Tibial artery (tissue), 4 donors: ENCODE measurements around the gene MAL.
"Not testable (repeated sequence)": the region's sequence is repeated elsewhere in the genome, so short reads cannot be mapped to it uniquely, and the experiment has no call there.

Source experiments
- DNase-seq, 2 donors: peaks; one replicate each; pipeline ENCODE4 v3.0.0-alpha.2; 2019
- H3K27ac ChIP-seq, 2 donors: fragments of 200-600 bp; sonication (generic) in 1 of 2; 1 replicate in 1 of 2; 2 replicates in 1 of 2; pipeline ENCODE4 v1.5.1; 2018 to 2019; ENCODE audit warnings: mild to moderate bottlenecking in 1 of 2
- H3K27me3 ChIP-seq, 2 donors: fragments of 200-600 bp; sonication (generic) in 1 of 2; one replicate each; pipeline versions ENCODE4 v1.5.1 to v1.6.0; 2016 to 2019
- H3K36me3 ChIP-seq, 3 donors: fragments of 200-600 bp; sonication (generic) in 2 of 3; one replicate each; pipeline ENCODE4 v1.5.1; 2016 to 2019; ENCODE audit warnings: mild to moderate bottlenecking in 2 of 3
- H3K4me1 ChIP-seq, 4 donors: fragments of 200-600 bp; sonication (generic) in 2 of 4; 1 replicate in 3 of 4; 2 replicates in 1 of 4; pipeline ENCODE4 v1.5.1; 2016 to 2019
- H3K4me3 ChIP-seq, 2 donors: fragments of 200-600 bp; sonication (generic) in 1 of 2; 1 replicate in 1 of 2; 2 replicates in 1 of 2; pipeline ENCODE4 v1.5.1; 2018 to 2019; ENCODE audit warnings: mild to moderate bottlenecking in 2 of 2
- H3K9me3 ChIP-seq, 3 donors: fragments of 200-600 bp; sonication (generic) in 1 of 3; one replicate each; pipeline ENCODE4 v1.5.1; 2016 to 2019
- intact Hi-C: fragments of 100-400 bp; cut with DNase I; formaldehyde crosslinking; loops from one replicate; pipeline ENCODE4 v1.15.0; 2023; ENCODE audit warnings: low total_unique reads
- TF ChIP-seq, protein P1 (sequence below), 2 experiments: fragments of 200-600 bp in 1 of 2; fragments of 450-650 bp in 1 of 2; IDR thresholded peaks; one replicate each; pipeline ENCODE4 v1.5.1; 2017 to 2019; ENCODE audit warnings: antibody characterized with exemption in 2 of 2, mild to moderate bottlenecking in 1 of 2, moderate library complexity in 1 of 2

MAL gene

DNA sequence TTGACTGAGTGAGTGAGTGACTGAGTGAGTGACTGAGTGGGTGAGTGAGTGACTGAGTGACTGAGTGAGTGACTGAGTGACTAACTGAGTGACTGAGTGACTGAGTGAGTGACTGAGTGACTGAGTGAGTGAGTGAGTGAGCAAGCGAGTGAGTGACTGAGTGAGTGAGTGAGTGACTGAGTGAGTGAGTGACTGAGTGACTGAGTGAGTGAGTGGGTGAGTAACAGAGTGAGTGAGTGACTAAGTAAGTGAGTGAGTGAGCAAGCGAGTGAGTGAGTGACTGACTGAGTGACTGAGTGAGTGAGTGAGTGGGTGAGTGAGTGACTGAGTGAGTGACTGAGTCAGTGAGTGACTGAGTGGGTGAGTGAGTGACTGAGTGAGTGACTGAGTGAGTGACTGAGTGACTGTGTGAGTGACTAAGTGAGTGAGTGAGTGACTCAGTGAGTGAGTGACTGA, 11.9 kb downstream of the MAL start:
- Histone ChIP-seq H3K4me3 (no peak overlapping the region), H3K36me3 (no peaks in the 10 kb centered on the region), H3K9me3 (no peaks in the 10 kb centered on the region), H3K4me1 (no peaks in the 10 kb centered on the region), H3K27me3 (peaks cover 0 to 25% of the 10 kb centered on the region in 2 donors), H3K27ac (no peak overlapping the region)
- intact Hi-C loops, result no loop called here
- DNase-seq, result no peak
- TF ChIP-seq, protein P1, sequence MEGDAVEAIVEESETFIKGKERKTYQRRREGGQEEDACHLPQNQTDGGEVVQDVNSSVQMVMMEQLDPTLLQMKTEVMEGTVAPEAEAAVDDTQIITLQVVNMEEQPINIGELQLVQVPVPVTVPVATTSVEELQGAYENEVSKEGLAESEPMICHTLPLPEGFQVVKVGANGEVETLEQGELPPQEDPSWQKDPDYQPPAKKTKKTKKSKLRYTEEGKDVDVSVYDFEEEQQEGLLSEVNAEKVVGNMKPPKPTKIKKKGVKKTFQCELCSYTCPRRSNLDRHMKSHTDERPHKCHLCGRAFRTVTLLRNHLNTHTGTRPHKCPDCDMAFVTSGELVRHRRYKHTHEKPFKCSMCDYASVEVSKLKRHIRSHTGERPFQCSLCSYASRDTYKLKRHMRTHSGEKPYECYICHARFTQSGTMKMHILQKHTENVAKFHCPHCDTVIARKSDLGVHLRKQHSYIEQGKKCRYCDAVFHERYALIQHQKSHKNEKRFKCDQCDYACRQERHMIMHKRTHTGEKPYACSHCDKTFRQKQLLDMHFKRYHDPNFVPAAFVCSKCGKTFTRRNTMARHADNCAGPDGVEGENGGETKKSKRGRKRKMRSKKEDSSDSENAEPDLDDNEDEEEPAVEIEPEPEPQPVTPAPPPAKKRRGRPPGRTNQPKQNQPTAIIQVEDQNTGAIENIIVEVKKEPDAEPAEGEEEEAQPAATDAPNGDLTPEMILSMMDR (IDR thresholded peaks at IDR 0.05), result no peak

DNA sequence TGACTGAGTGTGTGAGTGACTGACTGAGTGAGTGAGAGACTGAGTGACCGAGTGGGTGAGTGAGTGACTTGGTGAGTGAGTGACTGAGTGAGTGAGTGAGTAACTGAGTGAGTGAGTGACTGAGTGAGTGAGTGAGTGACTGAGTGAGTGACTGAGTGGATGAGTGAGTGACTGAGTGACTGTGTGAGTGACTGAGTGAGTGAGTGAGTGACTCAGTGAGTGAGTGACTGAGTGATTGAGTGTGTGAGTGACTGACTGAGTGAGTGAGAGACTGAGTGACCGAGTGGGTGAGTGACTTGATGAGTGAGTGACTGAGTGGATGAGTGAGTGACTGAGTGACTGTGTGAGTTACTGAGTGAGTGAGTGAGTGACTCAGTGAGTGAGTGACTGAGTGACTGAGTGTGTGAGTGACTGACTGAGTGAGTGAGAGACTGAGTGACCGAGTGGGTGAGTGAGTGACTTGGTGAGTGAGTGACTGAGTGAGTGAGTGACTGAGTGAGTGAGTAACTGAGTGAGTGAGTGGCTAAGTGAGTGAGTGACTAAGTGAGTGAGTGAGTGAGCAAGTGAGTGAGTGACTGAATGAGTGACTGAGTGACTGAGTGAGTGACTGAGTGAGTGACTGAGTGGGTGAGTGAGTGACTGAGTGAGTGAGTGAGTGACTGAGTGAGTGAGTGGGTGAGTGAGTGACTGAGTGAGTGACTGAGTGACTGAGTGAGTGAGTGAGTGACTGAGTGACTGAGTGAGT, 12.5 kb downstream of the MAL start:
- H3K36me3 ChIP-seq, DNase-seq, H3K4me3 ChIP-seq, H3K27ac ChIP-seq, H3K9me3 ChIP-seq, H3K4me1 ChIP-seq, intact Hi-C loops: not testable (repeated sequence)
- peaks cover 0 to 19% of the 10 kb centered on the region in 2 donors for H3K27me3 ChIP-seq

DNA sequence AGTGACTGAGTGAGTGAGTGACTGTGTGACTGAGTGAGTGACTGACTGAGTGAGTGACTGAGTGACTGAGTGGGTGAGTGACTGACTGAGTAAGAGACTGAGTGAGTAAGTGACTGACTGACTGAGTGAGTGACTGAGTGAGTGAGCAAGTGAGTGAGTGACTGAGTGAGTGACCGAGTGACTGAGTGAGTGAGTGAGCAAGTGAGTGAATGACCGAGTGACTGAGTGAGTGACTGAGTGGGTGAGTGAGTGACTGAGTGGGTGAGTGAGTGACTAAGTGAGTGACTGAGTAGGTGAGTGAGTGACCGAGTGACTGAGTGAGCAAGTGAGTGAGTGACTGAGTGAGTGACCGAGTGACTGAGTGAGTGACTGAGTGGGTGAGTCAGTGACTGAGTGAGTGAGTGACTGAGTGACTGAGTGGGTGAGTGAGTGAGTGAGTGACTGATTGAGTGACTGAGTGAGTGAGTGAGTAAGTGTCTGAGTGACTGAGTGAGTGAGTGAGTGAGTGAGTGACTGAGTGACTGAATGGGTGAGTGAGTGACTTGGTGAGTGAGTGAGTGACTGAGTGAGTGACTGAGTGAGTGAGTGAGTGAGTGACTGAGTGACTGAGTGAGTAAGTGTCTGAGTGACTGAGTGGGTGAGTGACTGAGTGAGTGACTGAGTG, 13.3 kb downstream of the MAL start:
- H3K27me3 ChIP-seq, result peaks cover 0 to 12% of the 10 kb centered on the region in 2 donors
- TF ChIP-seq, protein P1 (IDR thresholded peaks at IDR 0.05), result no peak
- H3K4me1 ChIP-seq, result peaks cover 0 to 7% (median 0%) of the 10 kb centered on the region in 4 donors
- no peak overlapping the region for H3K4me3 ChIP-seq
- intact Hi-C loops, result no loop called here
- H3K27ac ChIP-seq, result no peak overlapping the region
- H3K36me3 ChIP-seq, result no peaks in the 10 kb centered on the region
- H3K9me3 ChIP-seq, result no peaks in the 10 kb centered on the region
- DNase-seq, result no peak

DNA sequence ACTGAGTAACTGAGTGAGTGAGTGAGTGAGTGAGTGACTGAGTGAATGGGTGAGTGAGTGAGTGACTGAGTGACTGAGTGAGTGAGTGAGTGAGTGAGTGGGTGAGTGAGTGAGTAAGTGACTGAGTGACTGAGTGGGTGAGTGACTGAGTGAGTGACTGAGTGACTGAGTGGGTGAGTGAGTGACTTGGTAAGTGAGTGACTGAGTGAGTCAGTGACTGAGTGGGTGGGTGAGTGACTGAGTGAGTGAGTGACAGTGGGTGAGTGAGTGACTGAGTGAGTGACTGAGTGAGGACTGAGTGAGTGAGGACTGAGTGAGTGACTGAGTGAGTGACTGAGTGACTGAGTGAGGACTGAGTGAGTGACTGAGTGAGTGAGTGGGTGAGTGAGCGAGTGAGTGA, 13.9 kb downstream of the MAL start:
- Histone ChIP-seq H3K27ac (no peak overlapping the region), H3K9me3 (no peaks in the 10 kb centered on the region), H3K4me1 (peaks cover 0 to 7% (median 0%) of the 10 kb centered on the region in 4 donors), H3K4me3 (no peak overlapping the region), H3K36me3 (no peaks in the 10 kb centered on the region), H3K27me3 (peaks cover 0 to 7% of the 10 kb centered on the region in 2 donors)
- intact Hi-C loops, result no loop called here
- TF ChIP-seq, protein P1 (IDR thresholded peaks at IDR 0.05), result no peak
- DNase-seq, result no peak

DNA sequence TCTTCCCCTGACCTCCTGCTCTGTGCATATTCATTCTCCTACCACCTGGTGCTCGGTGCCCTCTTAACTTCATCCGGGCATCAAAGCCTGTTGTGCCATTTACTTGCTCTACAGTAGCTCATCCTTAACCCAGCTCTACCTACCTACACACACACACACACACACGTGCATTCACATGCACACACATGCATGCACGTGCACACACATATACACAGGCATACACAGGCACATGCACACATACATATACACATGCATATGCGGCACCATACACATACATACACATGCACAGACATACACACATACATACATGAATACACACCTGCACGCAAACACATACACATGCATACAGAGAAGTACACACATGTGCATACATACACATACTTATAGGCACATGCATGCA, 14.5 kb downstream of the MAL start:
- TF ChIP-seq, protein P1 (IDR thresholded peaks at IDR 0.05), result no peak
- intact Hi-C loops, result no loop called here
- DNase-seq, result no peak
- H3K4me3 ChIP-seq, result no peak overlapping the region
- H3K9me3 ChIP-seq, result no peaks in the 10 kb centered on the region
- H3K27ac ChIP-seq, result no peak overlapping the region
- H3K4me1 ChIP-seq, result peaks cover 0 to 7% (median 0%) of the 10 kb centered on the region in 4 donors
- H3K27me3 ChIP-seq, result peaks cover 0 to under 1% of the 10 kb centered on the region in 2 donors
- no peaks in the 10 kb centered on the region for H3K36me3 ChIP-seq

DNA sequence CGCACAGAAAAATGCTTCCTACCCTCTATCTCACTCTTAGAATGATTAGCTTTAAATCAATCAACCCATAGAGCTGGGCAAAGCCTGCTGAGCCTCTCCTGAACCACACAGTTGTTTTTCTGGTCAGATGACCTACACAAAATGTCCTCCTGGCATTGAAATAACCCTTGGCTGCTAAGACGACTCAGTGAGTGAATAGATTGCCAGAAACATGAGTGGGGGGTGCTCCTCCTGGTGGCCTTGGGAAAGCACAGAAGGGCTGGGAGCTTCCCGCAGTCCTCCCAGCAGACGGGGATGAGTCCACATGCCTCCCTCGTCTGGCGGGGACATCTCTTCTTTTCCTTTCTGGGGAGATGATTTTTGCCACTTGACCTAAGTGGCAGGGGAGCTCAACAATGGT, 14.9 kb downstream of the MAL start:
- Histone ChIP-seq H3K4me1 (peaks cover 0 to 7% (median 0%) of the 10 kb centered on the region in 4 donors), H3K36me3 (no peaks in the 10 kb centered on the region), H3K27me3 (no peaks in the 10 kb centered on the region), H3K4me3 (no peak overlapping the region), H3K9me3 (no peaks in the 10 kb centered on the region), H3K27ac (no peak overlapping the region)
- intact Hi-C loops, result no loop called here
- DNase-seq, result no peak
- TF ChIP-seq, protein P1 (IDR thresholded peaks at IDR 0.05), result no peak
